Panc1 (cell line): ENCODE results near the gene TIMM17B. TPM values are rescaled to one million over a fixed set of nuclear protein-coding genes. Genes with fewer than 3 reads are reported as not detected.

Experiments
- ATAC-seq: fragments of 200-7000 bp; cut with Tn5 transposase; 2 replicates; pipeline ENCODE4 v1.9.1; 2020; ENCODE audit warnings: mild to moderate bottlenecking, moderate library complexity
- BruUV-seq: library from RNA; stranded (reverse); fragments of 400-500 nt; replicated peaks from 2 replicates; lab custom pipeline; 2021; lab: Mats Ljungman, UMichigan
- CTCF ChIA-PET: fragments of 300-600 bp; sonication (Branson Sonifier 250); formaldehyde crosslinking; loops from one replicate; lab custom pipeline; 2022; ENCODE audit warnings: antibody characterized with exemption; lab: Charles Lee
- POLR2A ChIA-PET: fragments of 300-600 bp; sonication (Branson Sonifier 250); formaldehyde crosslinking; loops from one replicate; lab custom pipeline; 2022; ENCODE audit warnings: antibody characterized with exemption; lab: Charles Lee
- DNase-seq: peaks from one replicate; pipeline ENCODE4 v3.0.0-alpha.2; 2010; ENCODE audit warnings: low read depth, low spot score
- H3K27ac ChIP-seq: 2 replicates; pipeline ENCODE4 v1.5.1; 2011; ENCODE audit warnings: mild to moderate bottlenecking, low read length, inconsistent platforms
- H3K27me3 ChIP-seq: fragments of 200-500 bp; sonication (Bioruptor generic); 2 replicates; pipeline ENCODE4 v1.6.0; 2014; ENCODE audit warnings: low read length, inconsistent platforms; ENCODE audit not compliant: control insufficient read depth, insufficient read depth
- H3K36me3 ChIP-seq: fragments of 200-500 bp; sonication (Bioruptor generic); 2 replicates; pipeline ENCODE4 v1.5.1; 2014; ENCODE audit warnings: inconsistent platforms, mild to moderate bottlenecking, low read length, moderate library complexity; ENCODE audit not compliant: control insufficient read depth, insufficient read depth
- H3K4me1 ChIP-seq: 2 replicates; pipeline ENCODE4 v1.5.1; 2011; ENCODE audit warnings: inconsistent platforms, mild to moderate bottlenecking, low read length, moderate library complexity; ENCODE audit not compliant: control insufficient read depth, insufficient read depth
- H3K4me3 ChIP-seq, 2 experiments: 2 replicates each; pipeline ENCODE4 v1.5.1; 2011 to 2012; ENCODE audit warnings: low read depth in 2 of 2, low read length in 2 of 2, mild to moderate bottlenecking in 2 of 2, inconsistent platforms in 1 of 2, moderate library complexity in 1 of 2
- H3K9me3 ChIP-seq: fragments of 200-500 bp; sonication (Bioruptor generic); 2 replicates; pipeline ENCODE4 v1.5.1; 2014; ENCODE audit warnings: low read depth, mild to moderate bottlenecking, inconsistent platforms, low read length, moderate library complexity; ENCODE audit not compliant: control insufficient read depth, insufficient read depth
- POLR2AphosphoS5 ChIP-seq: IDR thresholded peaks from 2 replicates; pipeline ENCODE4 v1.6.1; 2012; ENCODE audit warnings: mild to moderate bottlenecking, low read depth, low read length, moderate library complexity
- SIN3A ChIP-seq: IDR thresholded peaks from 2 replicates; pipeline ENCODE4 v1.6.1; 2012; ENCODE audit warnings: low read depth, mild to moderate bottlenecking, low read length, moderate library complexity, borderline replicate concordance; ENCODE audit not compliant: insufficient read depth
- TCF7L2 ChIP-seq: IDR thresholded peaks from 2 replicates; pipeline ENCODE4 v1.6.1; 2011; ENCODE audit warnings: mild to moderate bottlenecking, low read depth, low read length, inconsistent platforms
- in situ Hi-C: cut with HindIII; loops from 2 replicates; pipeline ENCODE4 v1.10.0; 2016; ENCODE audit warnings: low sequenced_read_pairs, low pct_unique_long_range_greater_than_20kb
- intact Hi-C: fragments of 100-400 bp; cut with micrococcal nuclease; formaldehyde crosslinking; loops from one replicate; pipeline ENCODE4 v1.10.0; 2022; ENCODE audit not compliant: unreplicated experiment
- total RNA-seq: library from RNA; stranded (reverse); gene quantifications from one replicate; pipeline ENCODE4 v1.2.1, GENCODE V29; 2021; ENCODE audit not compliant: unreplicated experiment
- TF ChIP-seq, protein P1 (sequence below), 2 experiments: IDR thresholded peaks; 2 replicates each; pipeline ENCODE4 v1.6.1; 2011 to 2012; ENCODE audit warnings: low read depth in 2 of 2, control low read depth in 1 of 2, low read length in 1 of 2, mild to moderate bottlenecking in 1 of 2, moderate library complexity in 1 of 2; ENCODE audit not compliant: insufficient read depth in 1 of 2
- TF ChIP-seq, protein P2 (sequence below): fragments of 450-650 bp; IDR thresholded peaks from 2 replicates; pipeline ENCODE4 v1.5.1; 2017; ENCODE audit warnings: mild to moderate bottlenecking

The TIMM17B gene
- total RNA-seq, 1 experiment from 2014 or later, result 92.1 TPM

DNA sequence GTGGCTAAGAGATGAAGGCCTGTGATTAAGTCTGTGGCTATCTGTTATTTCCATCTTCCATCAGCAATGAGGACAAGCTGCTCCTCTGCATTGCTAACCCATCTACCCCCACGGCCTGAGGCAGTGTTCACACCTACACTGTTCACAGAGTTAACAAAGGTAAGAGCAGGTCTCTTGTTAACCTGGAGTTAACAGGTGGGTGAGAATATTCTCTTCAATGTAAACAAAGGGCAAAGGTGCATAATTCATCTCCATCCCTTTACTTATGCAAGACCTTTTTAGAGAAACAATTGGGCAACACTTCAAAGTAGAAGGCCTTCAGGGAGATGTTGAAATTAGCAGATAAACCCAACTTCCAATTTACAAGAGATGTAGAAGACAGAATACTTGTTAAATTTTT, 11.0 kb upstream of the TIMM17B start:
- Histone ChIP-seq H3K4me1 (peaks cover 11% of the 10 kb centered on the region), H3K27me3 (no peaks in the 10 kb centered on the region), H3K4me3 (no peak overlapping the region), H3K27ac (no peak overlapping the region), H3K36me3 (no peaks in the 10 kb centered on the region; the same call in 1 of the 2 replicates), H3K9me3 (no peaks in the 10 kb centered on the region)
- TF ChIP-seq TCF7L2, result no peak
- TF ChIP-seq SIN3A, result no peak
- no peak for TF ChIP-seq POLR2AphosphoS5
- TF ChIP-seq, protein P1, sequence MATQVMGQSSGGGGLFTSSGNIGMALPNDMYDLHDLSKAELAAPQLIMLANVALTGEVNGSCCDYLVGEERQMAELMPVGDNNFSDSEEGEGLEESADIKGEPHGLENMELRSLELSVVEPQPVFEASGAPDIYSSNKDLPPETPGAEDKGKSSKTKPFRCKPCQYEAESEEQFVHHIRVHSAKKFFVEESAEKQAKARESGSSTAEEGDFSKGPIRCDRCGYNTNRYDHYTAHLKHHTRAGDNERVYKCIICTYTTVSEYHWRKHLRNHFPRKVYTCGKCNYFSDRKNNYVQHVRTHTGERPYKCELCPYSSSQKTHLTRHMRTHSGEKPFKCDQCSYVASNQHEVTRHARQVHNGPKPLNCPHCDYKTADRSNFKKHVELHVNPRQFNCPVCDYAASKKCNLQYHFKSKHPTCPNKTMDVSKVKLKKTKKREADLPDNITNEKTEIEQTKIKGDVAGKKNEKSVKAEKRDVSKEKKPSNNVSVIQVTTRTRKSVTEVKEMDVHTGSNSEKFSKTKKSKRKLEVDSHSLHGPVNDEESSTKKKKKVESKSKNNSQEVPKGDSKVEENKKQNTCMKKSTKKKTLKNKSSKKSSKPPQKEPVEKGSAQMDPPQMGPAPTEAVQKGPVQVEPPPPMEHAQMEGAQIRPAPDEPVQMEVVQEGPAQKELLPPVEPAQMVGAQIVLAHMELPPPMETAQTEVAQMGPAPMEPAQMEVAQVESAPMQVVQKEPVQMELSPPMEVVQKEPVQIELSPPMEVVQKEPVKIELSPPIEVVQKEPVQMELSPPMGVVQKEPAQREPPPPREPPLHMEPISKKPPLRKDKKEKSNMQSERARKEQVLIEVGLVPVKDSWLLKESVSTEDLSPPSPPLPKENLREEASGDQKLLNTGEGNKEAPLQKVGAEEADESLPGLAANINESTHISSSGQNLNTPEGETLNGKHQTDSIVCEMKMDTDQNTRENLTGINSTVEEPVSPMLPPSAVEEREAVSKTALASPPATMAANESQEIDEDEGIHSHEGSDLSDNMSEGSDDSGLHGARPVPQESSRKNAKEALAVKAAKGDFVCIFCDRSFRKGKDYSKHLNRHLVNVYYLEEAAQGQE (IDR thresholded peaks at IDR 0.05; ENCODE audit: insufficient read depth in 1 of 2, low read depth in 2 of 2, low read length in 1 of 2), result no peak
- TF ChIP-seq, protein P2, sequence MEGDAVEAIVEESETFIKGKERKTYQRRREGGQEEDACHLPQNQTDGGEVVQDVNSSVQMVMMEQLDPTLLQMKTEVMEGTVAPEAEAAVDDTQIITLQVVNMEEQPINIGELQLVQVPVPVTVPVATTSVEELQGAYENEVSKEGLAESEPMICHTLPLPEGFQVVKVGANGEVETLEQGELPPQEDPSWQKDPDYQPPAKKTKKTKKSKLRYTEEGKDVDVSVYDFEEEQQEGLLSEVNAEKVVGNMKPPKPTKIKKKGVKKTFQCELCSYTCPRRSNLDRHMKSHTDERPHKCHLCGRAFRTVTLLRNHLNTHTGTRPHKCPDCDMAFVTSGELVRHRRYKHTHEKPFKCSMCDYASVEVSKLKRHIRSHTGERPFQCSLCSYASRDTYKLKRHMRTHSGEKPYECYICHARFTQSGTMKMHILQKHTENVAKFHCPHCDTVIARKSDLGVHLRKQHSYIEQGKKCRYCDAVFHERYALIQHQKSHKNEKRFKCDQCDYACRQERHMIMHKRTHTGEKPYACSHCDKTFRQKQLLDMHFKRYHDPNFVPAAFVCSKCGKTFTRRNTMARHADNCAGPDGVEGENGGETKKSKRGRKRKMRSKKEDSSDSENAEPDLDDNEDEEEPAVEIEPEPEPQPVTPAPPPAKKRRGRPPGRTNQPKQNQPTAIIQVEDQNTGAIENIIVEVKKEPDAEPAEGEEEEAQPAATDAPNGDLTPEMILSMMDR, result no peak
- in situ Hi-C loops (no loop called here), intact Hi-C loops (no loop called here)
- ChIA-PET POLR2A (no interaction called here), CTCF (no interaction called here)
- no peak for DNase-seq
- no peak for ATAC-seq
- BruUV-seq, result TSS peak; percentile 29

DNA sequence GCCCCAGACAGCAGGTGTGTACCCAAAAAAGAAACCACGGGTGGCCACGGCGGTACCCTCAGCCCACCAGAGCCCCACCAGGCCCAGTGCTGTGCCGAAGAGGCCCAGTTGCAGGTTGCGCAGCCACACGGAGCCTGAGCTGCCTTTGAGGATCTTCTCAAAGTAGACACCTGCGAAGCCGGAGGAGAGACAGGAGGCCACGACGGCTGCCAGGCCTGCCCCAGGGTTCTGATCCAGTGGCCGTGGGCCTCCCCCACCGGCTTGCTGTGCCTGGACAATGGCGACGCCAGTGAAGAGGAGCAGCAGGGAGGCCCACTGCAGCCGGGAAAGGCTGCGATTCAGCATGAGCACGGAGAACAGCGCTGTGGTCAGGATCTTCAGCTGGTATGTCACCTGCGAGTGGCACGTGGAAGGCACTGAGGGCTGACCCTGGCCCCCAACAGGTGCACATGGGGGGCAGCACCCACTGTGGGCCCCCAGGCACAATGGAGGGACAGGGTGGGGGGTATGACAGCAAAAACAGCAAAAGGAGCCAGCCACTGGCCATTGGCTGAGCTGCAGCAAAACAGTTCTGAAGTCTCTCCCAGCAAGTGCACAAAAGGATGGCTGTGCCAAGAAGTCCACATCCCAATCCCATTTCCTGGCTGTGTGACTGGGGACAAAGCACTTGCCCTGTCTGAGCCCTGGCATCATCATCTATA, 7.7 kb upstream of the TIMM17B start:
- H3K9me3 ChIP-seq, result no peaks in the 10 kb centered on the region
- intact Hi-C loops, result no loop called here
- no peaks in the 10 kb centered on the region for H3K27me3 ChIP-seq
- no peak for ATAC-seq
- POLR2A ChIA-PET, result no interaction called here
- H3K27ac ChIP-seq, result no peak overlapping the region
- DNase-seq, result no peak
- peaks cover 2% of the 10 kb centered on the region; the same call in 1 of the 2 replicates for H3K36me3 ChIP-seq
- in situ Hi-C loops, result no loop called here
- no TSS peak for BruUV-seq
- CTCF ChIA-PET, result no interaction called here
- no peak overlapping the region for H3K4me3 ChIP-seq
- TF ChIP-seq TCF7L2 (no peak), POLR2AphosphoS5 (no peak), SIN3A (no peak)
- TF ChIP-seq, protein P1 (IDR thresholded peaks at IDR 0.05; ENCODE audit: insufficient read depth in 1 of 2, low read depth in 2 of 2, low read length in 1 of 2), result no peak
- TF ChIP-seq, protein P2, result no peak
- peaks cover under 1% of the 10 kb centered on the region; the same call in 1 of the 2 replicates for H3K4me1 ChIP-seq
